ENCODE data around the gene CCNA2. TPM values are rescaled to one million over a fixed set of nuclear protein-coding genes. Genes with fewer than 3 reads are reported as not detected.

The CCNA2 gene
- total and polyA plus RNA-seq, 2 experiments from 2014 or later: 15.1 to 21.6 TPM

- Histone ChIP-seq H2AFZ (no peak overlapping the region), H3K4me3 (no peak overlapping the region), H3K4me2 (no peak overlapping the region), H4K20me1 (ENCODE audit: insufficient read depth, poor library complexity, severe bottlenecking) (no peaks in the 10 kb centered on the region), H3K4me1 (ENCODE audit: insufficient read depth) (no peaks in the 10 kb centered on the region), H3K79me2 (no peaks in the 10 kb centered on the region), H3K27ac (no peak overlapping the region), H3K9me3 (ENCODE audit: low read depth) (no peaks in the 10 kb centered on the region), H3K9me2 (replicated peaks; ENCODE audit: insufficient read depth) (no peaks in the 10 kb centered on the region), H3K27me3 (peaks cover 2% of the 10 kb centered on the region), H3K36me3 (replicated peaks; ENCODE audit: insufficient read depth, low read depth) (no peaks in the 10 kb centered on the region)
- no peak for DNase-seq (ENCODE audit: low spot score)
- TF ChIP-seq, protein P1, sequence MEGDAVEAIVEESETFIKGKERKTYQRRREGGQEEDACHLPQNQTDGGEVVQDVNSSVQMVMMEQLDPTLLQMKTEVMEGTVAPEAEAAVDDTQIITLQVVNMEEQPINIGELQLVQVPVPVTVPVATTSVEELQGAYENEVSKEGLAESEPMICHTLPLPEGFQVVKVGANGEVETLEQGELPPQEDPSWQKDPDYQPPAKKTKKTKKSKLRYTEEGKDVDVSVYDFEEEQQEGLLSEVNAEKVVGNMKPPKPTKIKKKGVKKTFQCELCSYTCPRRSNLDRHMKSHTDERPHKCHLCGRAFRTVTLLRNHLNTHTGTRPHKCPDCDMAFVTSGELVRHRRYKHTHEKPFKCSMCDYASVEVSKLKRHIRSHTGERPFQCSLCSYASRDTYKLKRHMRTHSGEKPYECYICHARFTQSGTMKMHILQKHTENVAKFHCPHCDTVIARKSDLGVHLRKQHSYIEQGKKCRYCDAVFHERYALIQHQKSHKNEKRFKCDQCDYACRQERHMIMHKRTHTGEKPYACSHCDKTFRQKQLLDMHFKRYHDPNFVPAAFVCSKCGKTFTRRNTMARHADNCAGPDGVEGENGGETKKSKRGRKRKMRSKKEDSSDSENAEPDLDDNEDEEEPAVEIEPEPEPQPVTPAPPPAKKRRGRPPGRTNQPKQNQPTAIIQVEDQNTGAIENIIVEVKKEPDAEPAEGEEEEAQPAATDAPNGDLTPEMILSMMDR (IDR thresholded peaks at IDR 0.05; ENCODE audit: poor library complexity): no peak
- no peak for TF ChIP-seq EZH2phosphoT487 (IDR thresholded peaks at IDR 0.05; ENCODE audit: low read depth, severe bottlenecking, unreplicated experiment)
- TF ChIP-seq EZH2 (IDR thresholded peaks at IDR 0.05; ENCODE audit: borderline replicate concordance): no peak
- 84% methylated on average over 2 of the region's 2 CpGs for WGBS (ENCODE audit: low lambda C conversion rate, missing lambda C conversion rate)
Observed at GRCh38 chr4:121786221-121786620, 37.5 kb downstream of the CCNA2 start.

DNA sequence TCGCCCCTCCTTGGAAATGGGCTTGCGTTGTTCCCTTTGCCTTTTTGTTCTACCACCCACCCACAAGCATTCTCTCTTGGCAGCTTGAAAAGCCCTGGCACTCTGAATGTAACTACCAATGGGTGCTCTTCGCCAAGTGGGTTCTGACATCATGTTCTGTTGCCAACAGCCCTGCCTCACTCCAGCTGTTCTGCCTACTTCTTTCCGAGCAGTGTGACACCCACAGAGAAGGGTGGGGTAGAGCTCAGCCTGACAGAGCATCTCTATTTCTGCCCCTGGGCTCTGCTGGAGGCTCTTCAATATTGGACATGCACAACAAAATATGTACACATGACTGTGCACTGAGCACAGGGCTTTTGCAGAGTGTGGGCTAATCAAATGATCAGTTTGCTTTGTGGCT, 38.2 kb downstream of the CCNA2 start:
- Histone ChIP-seq H3K9me2 (replicated peaks; ENCODE audit: insufficient read depth) (no peaks in the 10 kb centered on the region), H3K27me3 (peaks cover 2% of the 10 kb centered on the region), H3K79me2 (no peaks in the 10 kb centered on the region), H3K4me3 (no peak overlapping the region), H3K4me1 (ENCODE audit: insufficient read depth) (no peaks in the 10 kb centered on the region), H4K20me1 (ENCODE audit: insufficient read depth, poor library complexity, severe bottlenecking) (no peaks in the 10 kb centered on the region), H2AFZ (no peak overlapping the region), H3K27ac (no peak overlapping the region), H3K36me3 (replicated peaks; ENCODE audit: insufficient read depth, low read depth) (no peaks in the 10 kb centered on the region), H3K9me3 (ENCODE audit: low read depth) (no peaks in the 10 kb centered on the region), H3K4me2 (no peak overlapping the region)
- 84% methylated on average over 4 of the region's 4 CpGs for WGBS (ENCODE audit: low lambda C conversion rate, missing lambda C conversion rate)
- DNase-seq (ENCODE audit: low spot score): no peak
- TF ChIP-seq EZH2phosphoT487 (IDR thresholded peaks at IDR 0.05; ENCODE audit: low read depth, severe bottlenecking, unreplicated experiment) (no peak), EZH2 (IDR thresholded peaks at IDR 0.05; ENCODE audit: borderline replicate concordance) (no peak)
- TF ChIP-seq, protein P1 (IDR thresholded peaks at IDR 0.05; ENCODE audit: poor library complexity): no peak

DNA sequence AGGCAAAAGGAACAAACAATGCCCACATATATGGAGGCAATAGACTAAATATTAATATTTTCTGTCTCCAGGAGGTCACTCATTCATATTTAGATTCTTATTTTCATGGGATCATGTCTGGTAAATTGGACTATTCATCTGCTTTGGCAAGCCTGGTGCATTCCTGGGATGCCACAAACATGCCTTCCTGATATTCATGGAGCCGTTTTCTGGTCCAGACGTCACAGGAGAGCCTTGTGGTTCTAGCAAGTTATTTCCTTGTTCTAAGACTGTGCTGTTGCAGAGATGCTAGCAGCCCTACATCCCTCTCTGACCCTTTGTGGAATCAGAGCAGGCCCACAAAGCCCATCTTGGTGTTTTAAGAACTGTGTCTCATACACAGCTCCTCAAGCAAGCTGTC, 38.7 kb downstream of the CCNA2 start:
- no peak for DNase-seq (ENCODE audit: low spot score)
- H3K79me2 ChIP-seq: no peaks in the 10 kb centered on the region
- H3K4me1 ChIP-seq (ENCODE audit: insufficient read depth): no peaks in the 10 kb centered on the region
- H4K20me1 ChIP-seq (ENCODE audit: insufficient read depth, poor library complexity, severe bottlenecking): no peaks in the 10 kb centered on the region
- H3K9me3 ChIP-seq (ENCODE audit: low read depth): no peaks in the 10 kb centered on the region
- no peaks in the 10 kb centered on the region for H3K36me3 ChIP-seq (replicated peaks; ENCODE audit: insufficient read depth, low read depth)
- 63% methylated on average over 2 of the region's 2 CpGs for WGBS (ENCODE audit: low lambda C conversion rate, missing lambda C conversion rate)
- H3K4me2 ChIP-seq: no peak overlapping the region
- no peaks in the 10 kb centered on the region for H3K9me2 ChIP-seq (replicated peaks; ENCODE audit: insufficient read depth)
- peaks cover 2% of the 10 kb centered on the region for H3K27me3 ChIP-seq
- no peak overlapping the region for H3K4me3 ChIP-seq
- H3K27ac ChIP-seq: no peak overlapping the region
- no peak overlapping the region for H2AFZ ChIP-seq
- TF ChIP-seq, protein P1 (IDR thresholded peaks at IDR 0.05; ENCODE audit: poor library complexity): no peak
- no peak for TF ChIP-seq EZH2 (IDR thresholded peaks at IDR 0.05; ENCODE audit: borderline replicate concordance)
- no peak for TF ChIP-seq EZH2phosphoT487 (IDR thresholded peaks at IDR 0.05; ENCODE audit: low read depth, severe bottlenecking, unreplicated experiment)

- H3K4me3 ChIP-seq: no peak overlapping the region
- no peak overlapping the region for H3K4me2 ChIP-seq
- peaks cover 2% of the 10 kb centered on the region for H3K27me3 ChIP-seq
- TF ChIP-seq, protein P1 (IDR thresholded peaks at IDR 0.05; ENCODE audit: poor library complexity): no peak
- H3K9me3 ChIP-seq (ENCODE audit: low read depth): no peaks in the 10 kb centered on the region
- H2AFZ ChIP-seq: no peak overlapping the region
- no peaks in the 10 kb centered on the region for H3K9me2 ChIP-seq (replicated peaks; ENCODE audit: insufficient read depth)
- no peaks in the 10 kb centered on the region for H3K36me3 ChIP-seq (replicated peaks; ENCODE audit: insufficient read depth, low read depth)
- no peaks in the 10 kb centered on the region for H3K4me1 ChIP-seq (ENCODE audit: insufficient read depth)
- H4K20me1 ChIP-seq (ENCODE audit: insufficient read depth, poor library complexity, severe bottlenecking): no peaks in the 10 kb centered on the region
- DNase-seq (ENCODE audit: low spot score): no peak
- 100% methylated on average over 1 of the region's 1 CpG for WGBS (ENCODE audit: low lambda C conversion rate, missing lambda C conversion rate)
- H3K27ac ChIP-seq: no peak overlapping the region
- no peaks in the 10 kb centered on the region for H3K79me2 ChIP-seq
Observed at GRCh38 chr4:121784401-121784800, 39.3 kb downstream of the CCNA2 start.

Data from hepatocyte (in vitro differentiated cells).